Upper lobe of left lung (tissue), 4 donors: ENCODE measurements around the gene PIM3.

Source experiments
- POLR2A ChIP-seq, 4 donors: fragments of 450-650 bp; IDR thresholded peaks; one replicate each; pipeline ENCODE4 v1.5.1; 2016 to 2017; ENCODE audit warnings: antibody characterized with exemption in 4 of 4, mild to moderate bottlenecking in 2 of 4
- POLR2AphosphoS5 ChIP-seq, 2 donors: sonication (generic); formaldehyde crosslinking; IDR thresholded peaks; one replicate each; pipeline ENCODE4 v1.5.1; 2017; ENCODE audit warnings: antibody characterized with exemption in 2 of 2

DNA sequence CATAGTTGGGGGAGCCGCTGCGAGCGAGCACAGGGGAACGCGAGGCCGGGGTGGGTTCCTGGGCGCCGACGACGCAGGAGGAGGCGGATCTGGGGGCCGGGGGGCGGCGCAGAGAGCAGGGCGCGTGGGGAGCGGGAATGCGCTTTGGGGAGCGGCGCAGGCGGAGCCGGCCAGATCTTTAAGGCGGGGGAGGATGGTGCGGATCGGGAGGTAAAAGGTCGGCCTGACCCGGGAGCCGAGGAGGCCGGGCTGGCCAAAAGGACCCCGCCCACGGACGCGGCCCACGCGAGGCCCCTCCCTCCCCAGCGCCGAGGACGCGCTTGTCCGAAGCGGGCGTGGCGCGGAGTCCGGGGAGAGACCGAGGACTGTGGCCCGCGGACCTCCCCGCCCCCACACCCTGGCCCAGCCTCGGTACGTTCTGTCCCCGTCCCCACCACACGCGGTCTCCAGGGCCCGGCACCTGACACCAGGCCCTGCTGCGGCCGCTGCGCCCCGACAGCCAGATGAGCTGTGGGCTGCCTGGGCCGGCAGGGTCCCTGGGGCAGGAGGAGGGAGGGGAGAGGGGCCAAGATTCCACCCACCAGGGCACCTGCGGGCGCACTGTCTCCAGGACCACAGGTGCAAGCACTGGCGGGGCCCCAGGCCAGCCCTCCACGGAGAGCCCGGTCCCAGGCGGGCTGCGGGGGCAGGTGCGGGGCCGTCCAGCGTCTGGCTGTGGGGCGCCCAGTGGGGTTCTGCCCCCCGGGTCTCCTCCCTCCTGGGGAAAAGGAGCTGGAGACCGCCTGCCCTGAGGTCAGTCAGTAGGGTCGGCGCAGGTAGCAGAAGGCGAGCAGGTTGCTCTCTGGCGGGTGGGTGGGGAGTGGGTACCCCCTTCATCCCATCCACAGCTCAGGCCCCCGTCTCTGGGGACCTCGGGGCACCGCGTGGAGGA is 10.9 kb downstream of the PIM3 start:
- TF ChIP-seq POLR2A (IDR thresholded peaks at IDR 0.05): peak in 3 of 4 donors; percentile 1 to 53 (median 31)
- TF ChIP-seq POLR2AphosphoS5 (IDR thresholded peaks at IDR 0.05): peak; percentile 73 to 80
